PFSK-1 (cell line): Measurements from ENCODE around the gene ZNF609.

Experiments
- FOXP2 ChIP-seq: optimal IDR thresholded peaks from 2 replicates; pipeline ENCODE3; 2011; ENCODE audit warnings: borderline replicate concordance, control low read depth, inconsistent platforms; ENCODE audit not compliant: insufficient read depth; ENCODE audit errors: extremely low read length, extremely low read depth
- POLR2AphosphoS5 ChIP-seq: IDR thresholded peaks from 2 replicates; pipeline ENCODE4 v1.6.1; 2012; ENCODE audit warnings: low read depth, mild to moderate bottlenecking, control low read depth, low read length, moderate library complexity
- TAF1 ChIP-seq: IDR thresholded peaks from 2 replicates; pipeline ENCODE4 v1.6.1; 2012; ENCODE audit warnings: low read length, control low read depth, borderline replicate concordance; ENCODE audit not compliant: insufficient read depth
- TF ChIP-seq, protein P1 (sequence below), 2 experiments: IDR thresholded peaks; 2 replicates each; pipeline versions ENCODE4 v1.6.1 to v1.8.0; 2011 to 2012; ENCODE audit warnings: low read depth in 2 of 2, low read length in 2 of 2, control low read depth in 1 of 2, inconsistent platforms in 1 of 2, mild to moderate bottlenecking in 1 of 2, moderate library complexity in 1 of 2; ENCODE audit not compliant: insufficient read depth in 1 of 2

DNA sequence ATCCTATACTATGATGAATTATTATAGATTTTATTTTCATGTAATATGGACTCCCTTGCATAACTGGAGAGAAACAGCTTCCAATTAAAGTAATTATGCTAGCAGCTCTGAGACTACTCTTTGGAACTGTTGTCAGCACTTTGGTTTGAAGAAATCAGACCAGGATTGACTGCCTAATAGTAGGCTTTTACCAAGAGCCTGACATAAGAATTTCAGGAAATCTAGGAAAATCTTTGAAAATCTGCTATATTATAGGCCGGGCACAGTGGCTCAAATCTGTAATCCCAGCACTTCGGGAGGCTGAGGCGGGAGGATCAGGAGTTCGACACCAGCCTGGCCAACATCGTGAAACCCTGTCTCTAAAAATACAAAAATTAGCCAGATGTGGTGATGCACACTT, 62.9 kb downstream of the ZNF609 start:
- TF ChIP-seq, protein P1, sequence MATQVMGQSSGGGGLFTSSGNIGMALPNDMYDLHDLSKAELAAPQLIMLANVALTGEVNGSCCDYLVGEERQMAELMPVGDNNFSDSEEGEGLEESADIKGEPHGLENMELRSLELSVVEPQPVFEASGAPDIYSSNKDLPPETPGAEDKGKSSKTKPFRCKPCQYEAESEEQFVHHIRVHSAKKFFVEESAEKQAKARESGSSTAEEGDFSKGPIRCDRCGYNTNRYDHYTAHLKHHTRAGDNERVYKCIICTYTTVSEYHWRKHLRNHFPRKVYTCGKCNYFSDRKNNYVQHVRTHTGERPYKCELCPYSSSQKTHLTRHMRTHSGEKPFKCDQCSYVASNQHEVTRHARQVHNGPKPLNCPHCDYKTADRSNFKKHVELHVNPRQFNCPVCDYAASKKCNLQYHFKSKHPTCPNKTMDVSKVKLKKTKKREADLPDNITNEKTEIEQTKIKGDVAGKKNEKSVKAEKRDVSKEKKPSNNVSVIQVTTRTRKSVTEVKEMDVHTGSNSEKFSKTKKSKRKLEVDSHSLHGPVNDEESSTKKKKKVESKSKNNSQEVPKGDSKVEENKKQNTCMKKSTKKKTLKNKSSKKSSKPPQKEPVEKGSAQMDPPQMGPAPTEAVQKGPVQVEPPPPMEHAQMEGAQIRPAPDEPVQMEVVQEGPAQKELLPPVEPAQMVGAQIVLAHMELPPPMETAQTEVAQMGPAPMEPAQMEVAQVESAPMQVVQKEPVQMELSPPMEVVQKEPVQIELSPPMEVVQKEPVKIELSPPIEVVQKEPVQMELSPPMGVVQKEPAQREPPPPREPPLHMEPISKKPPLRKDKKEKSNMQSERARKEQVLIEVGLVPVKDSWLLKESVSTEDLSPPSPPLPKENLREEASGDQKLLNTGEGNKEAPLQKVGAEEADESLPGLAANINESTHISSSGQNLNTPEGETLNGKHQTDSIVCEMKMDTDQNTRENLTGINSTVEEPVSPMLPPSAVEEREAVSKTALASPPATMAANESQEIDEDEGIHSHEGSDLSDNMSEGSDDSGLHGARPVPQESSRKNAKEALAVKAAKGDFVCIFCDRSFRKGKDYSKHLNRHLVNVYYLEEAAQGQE (IDR thresholded peaks at IDR 0.05; ENCODE audit: insufficient read depth in 1 of 2, low read depth in 2 of 2, low read length in 2 of 2) = no peak
- no peak for TF ChIP-seq POLR2AphosphoS5
- no peak for TF ChIP-seq TAF1
- TF ChIP-seq FOXP2 = no peak
